ENCODE data around the gene SPINK14. TPM values are rescaled to one million over a fixed set of nuclear protein-coding genes. Genes with fewer than 3 reads are reported as not detected.
A peak's percentile ranks its signal among the peaks of the same experiment; 100 is the strongest.

SPINK14 gene
- total RNA-seq, 1 experiment from 2014 or later, result not detected

GRCh38 chr5:148151872-148152271 lies 16.5 kb upstream of the SPINK14 start:
- no peaks in the 10 kb centered on the region for H4K20me1 ChIP-seq (ENCODE audit: low read length)
- CTCF ChIA-PET, result no interaction called here
- peak overlapping the region; percentile 5; the same call in 1 of the 2 replicates for H3K4me2 ChIP-seq (ENCODE audit: low read length)
- POLR2A ChIA-PET (ENCODE audit: unreplicated experiment), result no interaction called here
- H3K9me3 ChIP-seq (ENCODE audit: low read length), result no peaks in the 10 kb centered on the region
- H3K27me3 ChIP-seq (ENCODE audit: low read length), result no peaks in the 10 kb centered on the region
- H3F3A ChIP-seq (ENCODE audit: low read length, unreplicated experiment), result no peaks in the 10 kb centered on the region
- no TSS peak for BruUV-seq (replicated peaks)
- no peak overlapping the region for H3K9ac ChIP-seq (ENCODE audit: low read length)
- DNase-seq, result no peak
- peaks cover 29% of the 10 kb centered on the region for H3K4me1 ChIP-seq (ENCODE audit: insufficient read depth, low read length)
- intact Hi-C loops (cut with micrococcal nuclease), result loop anchor here (2.0 kb wide), 1 partner anchor 15 kb away; no protein-coding TSS in a partner anchor
- no peak overlapping the region for H2AFZ ChIP-seq (ENCODE audit: low read length)
- ATAC-seq, result peak; percentile 68
- no peak overlapping the region for H3K4me3 ChIP-seq (ENCODE audit: low read length)
- no peaks in the 10 kb centered on the region for H3K36me3 ChIP-seq (ENCODE audit: low read depth, low read length)
- no peak overlapping the region for H3K27ac ChIP-seq (ENCODE audit: low read length)
- TF ChIP-seq EZH2 (IDR thresholded peaks at IDR 0.05; ENCODE audit: low read length, unreplicated experiment) (no peak), CTCF (conservative IDR thresholded peaks at IDR 0.05; ENCODE audit: low read depth, low read length) (no peak), EZH2phosphoT487 (IDR thresholded peaks at IDR 0.05; ENCODE audit: borderline replicate concordance, low read length) (no peak)
- H3K9me2 ChIP-seq (replicated peaks; ENCODE audit: low read length), result no peaks in the 10 kb centered on the region
- H3K79me2 ChIP-seq (ENCODE audit: low read length), result no peaks in the 10 kb centered on the region

- no peak for ATAC-seq
These were observed 15.6 kb upstream of the SPINK14 start for GRCh38 chr5:148152781-148153180.

More at GRCh38 chr5:148152781-148153180, 15.6 kb upstream of the SPINK14 start:
- H3K27me3 ChIP-seq (ENCODE audit: low read length), result no peaks in the 10 kb centered on the region
- DNase-seq, result no peak
- peaks cover 20% of the 10 kb centered on the region for H3K4me1 ChIP-seq (ENCODE audit: insufficient read depth, low read length)
- H3K27ac ChIP-seq (ENCODE audit: low read length), result no peak overlapping the region
- no peaks in the 10 kb centered on the region for H3F3A ChIP-seq (ENCODE audit: low read length, unreplicated experiment)
- ChIA-PET CTCF (no interaction called here), POLR2A (ENCODE audit: unreplicated experiment) (no interaction called here)
- no TSS peak for BruUV-seq (replicated peaks)
- intact Hi-C loops (cut with micrococcal nuclease), result loop anchor here (2.0 kb wide), 1 partner anchor 14 kb away; no protein-coding TSS in a partner anchor
- H3K79me2 ChIP-seq (ENCODE audit: low read length), result no peaks in the 10 kb centered on the region
- no peaks in the 10 kb centered on the region for H3K36me3 ChIP-seq (ENCODE audit: low read depth, low read length)
- H3K9ac ChIP-seq (ENCODE audit: low read length), result no peak overlapping the region
- H3K4me3 ChIP-seq (ENCODE audit: low read length), result no peak overlapping the region
- no peaks in the 10 kb centered on the region for H4K20me1 ChIP-seq (ENCODE audit: low read length)
- no peak for TF ChIP-seq EZH2phosphoT487 (IDR thresholded peaks at IDR 0.05; ENCODE audit: borderline replicate concordance, low read length)
- TF ChIP-seq CTCF (conservative IDR thresholded peaks at IDR 0.05; ENCODE audit: low read depth, low read length), result no peak
- TF ChIP-seq EZH2 (IDR thresholded peaks at IDR 0.05; ENCODE audit: low read length, unreplicated experiment), result no peak
- H2AFZ ChIP-seq (ENCODE audit: low read length), result no peak overlapping the region
- H3K9me3 ChIP-seq (ENCODE audit: low read length), result no peaks in the 10 kb centered on the region
- no peak overlapping the region for H3K4me2 ChIP-seq (ENCODE audit: low read length)
- no peaks in the 10 kb centered on the region for H3K9me2 ChIP-seq (replicated peaks; ENCODE audit: low read length)

Measured in PC-3 (cell line).